ENCODE data around the gene SYT14. TPM values are rescaled to one million over a fixed set of nuclear protein-coding genes. Genes with fewer than 3 reads are reported as not detected.
"Not testable (repeated sequence)": the region's sequence is repeated elsewhere in the genome, so short reads cannot be mapped to it uniquely, and the experiment has no call there.

The SYT14 gene
- total RNA-seq, 1 donor from 2014 or later: 0.03 TPM

DNA sequence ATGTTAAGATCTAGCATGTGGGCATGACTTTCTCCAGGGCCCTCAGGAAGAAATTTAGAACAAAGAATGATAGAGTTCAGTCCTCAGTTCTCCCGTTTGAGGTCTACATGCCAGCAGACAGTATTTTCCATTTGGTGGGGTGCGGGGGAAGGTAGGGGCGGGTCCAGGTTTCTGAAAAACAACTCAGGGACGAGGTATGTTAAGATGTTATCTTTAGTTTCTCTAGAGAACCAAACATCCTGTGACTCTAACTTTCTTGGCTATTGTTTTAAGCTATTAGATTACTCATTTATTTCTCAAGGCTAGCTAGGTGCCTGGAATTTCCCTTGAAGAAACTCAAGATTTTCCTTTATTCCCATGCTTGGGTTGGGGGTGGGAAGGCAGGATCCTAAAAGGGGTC, 42.3 kb upstream of the SYT14 start:
- Histone ChIP-seq H3K4me1 (no peaks in the 10 kb centered on the region), H3K4me3 (no peak overlapping the region), H3K36me3 (no peaks in the 10 kb centered on the region), H3K27me3 (no peaks in the 10 kb centered on the region), H3K9me3 (no peaks in the 10 kb centered on the region), H3K27ac (no peak overlapping the region)
- intact Hi-C loops (cut with DNase I): no loop called here
- TF ChIP-seq CTCF (IDR thresholded peaks at IDR 0.05): no peak
- DNase-seq (no peak), ATAC-seq (no peak)

DNA sequence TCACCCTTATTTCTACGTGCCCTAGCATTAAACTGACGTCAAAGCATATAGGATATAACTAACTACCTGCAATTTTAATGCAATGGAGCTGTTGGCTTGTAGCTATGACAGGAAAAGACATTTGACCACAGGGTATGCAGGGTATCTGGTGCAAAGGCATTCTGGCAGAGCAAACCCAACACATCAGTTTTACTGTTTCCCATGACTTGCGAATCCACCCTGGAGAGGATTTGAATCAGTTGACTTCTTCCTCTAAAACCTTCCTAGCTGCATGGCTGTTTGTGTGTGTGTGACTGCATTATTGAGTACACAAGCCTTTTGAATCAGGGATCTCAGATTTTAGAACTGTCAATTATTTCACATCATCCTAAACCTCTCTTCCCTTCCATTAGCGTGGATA, 41.7 kb upstream of the SYT14 start:
- Histone ChIP-seq H3K4me1 (no peaks in the 10 kb centered on the region), H3K27ac (no peak overlapping the region), H3K4me3 (no peak overlapping the region), H3K9me3 (no peaks in the 10 kb centered on the region), H3K27me3 (no peaks in the 10 kb centered on the region), H3K36me3 (no peaks in the 10 kb centered on the region)
- intact Hi-C loops (cut with DNase I): no loop called here
- no peak for TF ChIP-seq CTCF (IDR thresholded peaks at IDR 0.05)
- ATAC-seq (no peak), DNase-seq (no peak)

DNA sequence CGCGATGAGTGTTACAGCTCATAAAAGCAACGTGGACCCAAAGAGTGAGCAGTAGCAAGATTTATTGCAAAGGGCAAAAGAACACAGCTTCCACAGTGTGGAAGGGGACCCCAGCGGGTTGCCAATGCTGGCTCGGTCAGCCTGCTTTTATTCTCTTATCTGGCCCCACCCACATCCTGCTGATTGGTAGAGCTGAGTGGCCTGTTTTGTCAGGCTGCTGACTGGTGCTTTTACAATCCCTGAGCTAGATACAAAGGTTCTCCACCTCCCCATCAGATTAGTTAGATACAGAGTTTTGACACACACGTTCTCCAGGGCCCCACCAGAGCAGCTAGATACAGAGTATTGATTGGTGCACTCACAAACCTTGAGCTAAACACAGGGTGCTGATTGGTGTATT, 39.7 kb upstream of the SYT14 start:
- H3K27me3 ChIP-seq; intact Hi-C loops (cut with DNase I); H3K27ac ChIP-seq; ATAC-seq; H3K36me3 ChIP-seq; DNase-seq; H3K4me3 ChIP-seq; H3K9me3 ChIP-seq; H3K4me1 ChIP-seq: not testable (repeated sequence)

- H3K9me3 ChIP-seq; H3K36me3 ChIP-seq; H3K27me3 ChIP-seq; DNase-seq; ATAC-seq; H3K4me1 ChIP-seq; intact Hi-C loops (cut with DNase I); H3K4me3 ChIP-seq; H3K27ac ChIP-seq: not testable (repeated sequence)
These were observed 39.2 kb upstream of the SYT14 start for GRCh38 chr1:209898851-209899250.

DNA sequence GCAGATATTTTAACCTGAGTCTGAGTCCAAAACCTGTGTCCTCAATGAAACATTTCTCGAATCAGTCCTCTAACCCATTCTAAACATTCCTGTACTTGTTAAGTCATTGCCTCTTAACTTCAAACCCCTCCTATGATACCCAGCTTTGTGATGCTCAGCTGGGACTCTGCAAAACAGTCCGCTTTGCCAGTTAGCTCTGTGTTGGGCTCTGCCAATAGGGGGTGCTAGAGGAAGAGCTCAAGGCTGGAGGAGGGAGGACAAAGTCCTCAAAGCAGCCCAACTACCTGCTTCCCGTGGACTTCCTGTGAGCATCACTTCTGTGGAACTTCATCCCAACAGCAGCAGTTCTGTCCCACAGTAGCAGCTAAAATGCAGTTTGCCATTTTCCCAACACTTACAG, 38.1 kb upstream of the SYT14 start:
- intact Hi-C loops (cut with DNase I): no loop called here
- Histone ChIP-seq H3K27ac (no peak overlapping the region), H3K27me3 (no peaks in the 10 kb centered on the region), H3K36me3 (no peaks in the 10 kb centered on the region), H3K4me3 (no peak overlapping the region), H3K4me1 (no peaks in the 10 kb centered on the region), H3K9me3 (no peaks in the 10 kb centered on the region)
- no peak for DNase-seq
- TF ChIP-seq CTCF (IDR thresholded peaks at IDR 0.05): no peak
- ATAC-seq: no peak

DNA sequence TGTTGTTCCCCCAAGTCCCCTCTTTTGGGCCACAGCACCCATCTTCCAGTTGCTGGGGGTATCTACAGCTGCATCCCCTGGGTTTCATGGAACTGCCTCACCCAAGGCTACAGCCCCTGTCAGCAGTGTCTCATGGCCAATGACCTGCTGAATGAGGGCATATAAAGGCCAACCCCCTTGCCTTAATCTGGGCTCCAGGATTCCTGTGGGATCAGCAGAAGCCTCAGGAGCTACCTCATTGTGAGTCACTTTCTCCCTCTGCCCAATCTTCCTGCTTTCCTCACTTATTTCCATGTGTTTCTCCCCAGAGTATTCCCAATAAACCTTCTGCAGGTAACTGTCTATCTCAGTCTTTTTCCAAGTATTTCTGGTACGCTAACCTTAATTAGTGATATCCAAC, 37.3 kb upstream of the SYT14 start:
- no peak for DNase-seq
- Histone ChIP-seq H3K4me3 (no peak overlapping the region), H3K9me3 (no peaks in the 10 kb centered on the region), H3K36me3 (no peaks in the 10 kb centered on the region), H3K4me1 (no peaks in the 10 kb centered on the region), H3K27ac (no peak overlapping the region), H3K27me3 (no peaks in the 10 kb centered on the region)
- intact Hi-C loops (cut with DNase I): no loop called here
- no peak for TF ChIP-seq CTCF (IDR thresholded peaks at IDR 0.05)
- ATAC-seq: no peak

DNA sequence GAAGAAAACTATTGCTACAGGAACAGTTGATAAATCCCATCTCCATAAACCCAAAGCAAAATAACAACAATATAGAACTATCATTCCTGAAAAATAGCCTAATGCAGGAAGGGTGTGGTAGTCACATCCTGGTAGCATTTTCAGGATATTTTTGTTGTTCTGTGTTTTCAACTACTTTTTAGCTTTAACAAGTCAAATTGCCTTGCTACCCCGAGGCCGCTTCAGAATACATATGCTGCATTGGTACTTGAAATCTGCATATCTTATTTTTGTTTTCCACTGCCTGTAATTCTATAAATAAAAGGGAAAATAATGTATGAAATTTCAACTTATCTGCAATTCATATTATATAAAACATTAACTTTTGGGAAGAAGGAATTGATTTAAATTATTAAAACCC, 36.8 kb upstream of the SYT14 start:
- intact Hi-C loops (cut with DNase I): no loop called here
- no peaks in the 10 kb centered on the region for H3K27me3 ChIP-seq
- H3K4me3 ChIP-seq: no peak overlapping the region
- no peak for TF ChIP-seq CTCF (IDR thresholded peaks at IDR 0.05)
- H3K36me3 ChIP-seq: no peaks in the 10 kb centered on the region
- DNase-seq: no peak
- H3K4me1 ChIP-seq: no peaks in the 10 kb centered on the region
- no peak overlapping the region for H3K27ac ChIP-seq
- no peak for ATAC-seq
- no peaks in the 10 kb centered on the region for H3K9me3 ChIP-seq

DNA sequence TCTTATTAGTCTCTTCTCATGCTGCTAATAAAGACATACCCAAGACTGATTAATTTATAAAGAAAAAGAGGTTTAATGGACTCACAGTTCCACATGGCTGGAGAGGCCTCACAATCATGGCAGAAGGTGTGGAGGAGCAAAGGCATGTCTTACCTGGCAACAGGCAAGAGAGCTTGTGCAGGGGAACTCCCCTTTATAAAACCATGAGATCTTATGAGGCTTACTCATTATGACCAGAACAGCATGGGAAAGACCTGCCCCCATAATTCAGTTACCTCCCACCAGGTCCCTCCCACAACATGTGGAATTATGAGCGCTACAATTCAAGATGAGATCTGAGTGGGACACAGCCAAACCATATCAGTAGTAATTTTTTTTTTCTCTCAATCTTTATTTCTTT, 33.2 kb upstream of the SYT14 start:
- H3K9me3 ChIP-seq; H3K27ac ChIP-seq; H3K27me3 ChIP-seq; H3K36me3 ChIP-seq; ATAC-seq; H3K4me1 ChIP-seq; H3K4me3 ChIP-seq; intact Hi-C loops (cut with DNase I); DNase-seq: not testable (repeated sequence)

Measured in upper lobe of right lung (tissue), 1 donor.